ENCODE results near the gene HELZ.

GRCh38 chr17:67043283-67043682, 201.7 kb downstream of the HELZ start:
- TF ChIP-seq POLR2AphosphoS5 (IDR thresholded peaks at IDR 0.05; ENCODE audit: low read depth, low read length): no peak
- TF ChIP-seq POLR2A (IDR thresholded peaks at IDR 0.05; ENCODE audit: low read depth, low read length): no peak
- no peak for TF ChIP-seq TAF1 (IDR thresholded peaks at IDR 0.05; ENCODE audit: borderline replicate concordance, low read depth, low read length)

All from GM12892 (cell line).